ELR (cell line): Measurements from ENCODE around the gene CAPN7.
A peak's percentile ranks its signal among the peaks of the same experiment; 100 is the strongest.

Experiments
- DNase-seq: peaks from one replicate; pipeline ENCODE4 v3.0.0-alpha.2; 2015; ENCODE audit warnings: low read depth

CAPN7 gene

GRCh38 chr3:15199493-15200105, 6.4 kb upstream of the CAPN7 start:
- DNase-seq = no peak

GRCh38 chr3:15204005-15204404, 2.0 kb upstream of the CAPN7 start:
- DNase-seq = peak; percentile 77

GRCh38 chr3:15205482-15205933, 538 bp upstream of the CAPN7 start:
- no peak for DNase-seq

GRCh38 chr3:15206662-15207576, 873 bp downstream of the CAPN7 start:
- DNase-seq = peak; percentile 60

DNA sequence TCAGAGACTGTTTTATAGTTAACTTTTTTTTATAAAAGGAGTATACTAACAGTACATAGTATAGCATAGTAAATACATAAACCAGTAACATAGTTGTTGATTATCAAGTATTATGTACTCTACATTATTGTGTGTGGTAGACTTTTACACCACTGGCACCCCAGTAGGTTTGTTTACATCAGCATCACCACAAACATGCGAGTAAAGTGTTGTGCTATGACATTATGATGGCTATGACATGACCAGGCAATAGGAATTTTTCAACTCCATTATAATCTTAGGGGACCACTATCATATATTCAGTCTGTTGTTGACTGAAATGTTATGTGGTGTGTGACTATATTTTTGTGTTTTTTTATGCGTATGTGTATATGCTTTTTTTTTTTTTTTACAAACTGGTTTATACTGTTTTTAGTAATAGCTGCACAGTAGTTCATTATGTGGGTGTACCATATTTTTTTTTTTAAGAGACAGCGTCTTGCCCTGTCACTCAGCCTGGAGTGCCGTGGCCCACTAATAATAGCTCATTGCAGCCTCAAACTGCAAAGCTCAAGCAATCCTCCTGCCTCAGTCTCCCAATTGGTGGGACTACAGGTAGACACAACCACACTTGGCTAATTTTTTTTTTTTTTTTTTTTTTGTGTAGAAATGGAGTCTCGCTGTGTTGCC, 1.9 kb downstream of the CAPN7 start:
- DNase-seq = peak; percentile 52

GRCh38 chr3:15211937-15212336, 5.9 kb downstream of the CAPN7 start:
- no peak for DNase-seq

DNA sequence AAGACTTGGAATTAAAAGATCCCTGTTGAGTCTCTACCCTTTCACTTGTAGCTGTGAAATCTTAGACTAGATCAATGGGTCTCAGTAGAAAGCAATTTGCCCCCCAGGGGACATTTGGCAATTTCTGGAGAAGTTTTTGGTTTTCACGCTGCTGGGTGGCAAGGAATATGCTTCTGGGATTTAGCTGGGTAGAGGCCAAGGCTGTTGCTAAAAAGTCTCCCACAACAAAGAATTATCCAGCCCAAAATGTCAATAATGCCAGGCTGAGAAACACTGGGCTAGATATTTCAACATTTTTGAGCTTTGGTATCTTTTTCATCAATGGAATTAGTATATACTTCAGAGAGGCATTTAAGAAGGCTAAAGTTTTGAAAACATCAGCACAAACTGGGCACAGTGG, 8.7 kb downstream of the CAPN7 start:
- DNase-seq = no peak

- no peak for DNase-seq
Observed at GRCh38 chr3:15215996-15216395, 9.9 kb downstream of the CAPN7 start.

GRCh38 chr3:15216501-15216900, 10.5 kb downstream of the CAPN7 start:
- no peak for DNase-seq

GRCh38 chr3:15217011-15217671, 11.1 kb downstream of the CAPN7 start:
- DNase-seq = no peak

GRCh38 chr3:15217841-15218267, 11.8 kb downstream of the CAPN7 start:
- no peak for DNase-seq

- DNase-seq = no peak
Observed at GRCh38 chr3:15218689-15219088, 12.6 kb downstream of the CAPN7 start.

GRCh38 chr3:15220056-15220455, 14.0 kb downstream of the CAPN7 start:
- no peak for DNase-seq

GRCh38 chr3:15220661-15221060, 14.6 kb downstream of the CAPN7 start:
- DNase-seq = no peak

DNA sequence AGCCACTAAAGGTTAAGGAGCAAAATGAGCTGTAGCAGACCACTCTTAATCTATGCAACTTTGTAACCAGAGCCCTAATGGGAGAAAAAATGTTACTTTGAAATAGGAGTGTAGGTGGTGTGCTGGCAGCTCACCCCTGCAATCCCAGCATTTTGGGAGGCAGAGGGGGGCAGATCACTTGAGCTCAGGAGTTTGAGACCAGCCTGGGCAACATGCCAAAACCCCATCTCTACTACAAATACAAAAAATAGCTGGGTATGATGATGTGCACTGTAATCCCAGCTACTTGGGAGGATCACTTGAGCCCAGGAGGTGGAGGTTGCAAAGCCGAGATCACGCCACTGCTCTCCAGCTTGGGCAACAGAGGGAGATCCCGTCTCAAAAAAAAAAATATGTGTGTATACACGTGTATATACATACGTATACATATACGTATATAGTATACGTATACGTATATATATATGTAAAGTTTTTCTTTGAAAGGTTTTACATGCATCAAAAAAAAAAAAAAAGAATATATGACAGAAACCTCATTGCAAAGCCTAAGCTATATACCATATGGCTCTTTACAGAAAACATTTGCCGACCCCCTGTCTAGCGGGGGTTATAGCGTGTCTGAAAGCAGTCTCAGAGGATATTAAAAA, 15.7 kb downstream of the CAPN7 start:
- no peak for DNase-seq

DNA sequence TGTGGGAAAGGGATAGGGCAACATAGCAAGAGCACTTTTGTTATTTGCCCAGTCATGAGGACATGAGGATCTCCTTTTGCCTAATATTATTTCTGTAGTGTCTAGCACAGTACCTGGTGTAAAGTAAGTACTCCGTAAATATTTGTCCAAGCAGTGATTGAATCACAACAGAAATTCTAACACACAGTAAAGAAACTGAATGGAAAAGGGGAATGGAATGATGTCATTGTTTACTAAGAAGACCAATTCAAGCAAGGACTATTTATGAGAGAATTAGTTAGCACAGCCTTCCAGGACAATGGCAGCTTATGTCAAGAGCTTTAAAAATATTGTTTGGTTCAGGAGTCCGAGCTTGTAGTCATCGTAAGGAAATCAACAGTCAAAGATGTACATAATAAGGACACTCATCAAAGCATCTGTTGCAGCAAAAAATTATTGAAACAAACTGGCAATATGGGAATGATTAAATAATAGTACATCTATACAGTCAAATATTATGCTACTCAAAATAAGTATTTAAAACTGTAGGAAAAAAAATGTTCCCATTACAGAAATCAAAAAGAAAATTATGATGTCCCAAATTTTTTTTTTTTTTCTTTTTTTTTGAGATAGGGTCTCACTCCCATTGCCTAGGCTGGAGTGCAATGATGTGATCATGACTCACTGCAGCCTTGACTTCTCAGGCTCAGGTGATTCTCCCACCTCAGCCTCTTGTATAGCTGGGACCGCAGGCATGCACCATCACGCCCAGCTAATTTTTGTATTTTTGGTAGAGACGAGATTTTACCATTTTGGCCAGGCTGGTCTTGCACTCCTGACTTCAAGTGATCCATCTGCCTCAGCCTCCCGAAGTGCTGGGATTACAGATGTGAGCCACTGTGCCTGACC, 17.9 kb downstream of the CAPN7 start:
- peak; percentile 19 for DNase-seq

GRCh38 chr3:15228147-15228546, 22.1 kb downstream of the CAPN7 start:
- no peak for DNase-seq

- no peak for DNase-seq
Observed at GRCh38 chr3:15229262-15229661, 23.2 kb downstream of the CAPN7 start.

GRCh38 chr3:15241341-15241740, 35.3 kb downstream of the CAPN7 start:
- peak; percentile 35 for DNase-seq

- DNase-seq = no peak
Observed at GRCh38 chr3:15243822-15244482, 37.9 kb downstream of the CAPN7 start.
